ENCODE data around the gene ENG. TPM values are rescaled to one million over a fixed set of nuclear protein-coding genes. Genes with fewer than 3 reads are reported as not detected.

ENG gene
- total and polyA plus RNA-seq, 2 donors from 2014 or later = 135 to 158 TPM

DNA sequence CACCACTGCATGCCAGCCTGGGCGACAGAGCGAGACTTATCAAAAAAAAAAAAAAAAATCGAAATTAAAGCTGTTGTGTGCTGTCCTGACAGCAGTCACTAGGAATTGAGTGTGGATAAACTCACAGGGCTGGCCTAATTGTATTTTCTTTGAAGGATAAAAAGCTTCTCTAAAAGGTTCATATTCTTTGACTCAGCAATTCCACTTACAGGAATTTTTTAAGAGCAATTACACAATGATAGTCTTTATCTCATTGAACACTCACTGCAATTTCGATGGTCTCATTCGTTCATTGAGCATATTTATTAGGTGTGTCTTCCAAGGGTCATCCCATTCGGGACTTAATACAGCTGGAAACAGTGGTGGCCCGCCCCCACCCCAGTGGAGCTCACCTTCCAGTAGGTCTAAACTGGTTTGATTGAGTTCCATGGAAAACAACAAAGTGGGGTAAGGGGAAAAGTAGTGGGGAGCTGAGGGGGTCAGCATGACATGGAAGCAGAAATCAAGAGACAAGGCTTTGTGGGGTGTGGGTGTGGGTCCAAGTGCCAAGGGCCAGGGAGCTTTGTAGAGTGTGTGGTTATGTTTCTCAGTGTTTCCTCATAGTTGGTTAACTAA, 61.9 kb downstream of the ENG start:
- intact Hi-C loops (cut with DNase I) = no loop called here
- H3K36me3 ChIP-seq (ENCODE audit: control insufficient read depth in 2 of 3, insufficient read depth in 3 of 3, low read length in 3 of 3) = peaks cover 8 to 35% (median 31%) of the 10 kb centered on the region in 3 donors
- TF ChIP-seq, protein P1, sequence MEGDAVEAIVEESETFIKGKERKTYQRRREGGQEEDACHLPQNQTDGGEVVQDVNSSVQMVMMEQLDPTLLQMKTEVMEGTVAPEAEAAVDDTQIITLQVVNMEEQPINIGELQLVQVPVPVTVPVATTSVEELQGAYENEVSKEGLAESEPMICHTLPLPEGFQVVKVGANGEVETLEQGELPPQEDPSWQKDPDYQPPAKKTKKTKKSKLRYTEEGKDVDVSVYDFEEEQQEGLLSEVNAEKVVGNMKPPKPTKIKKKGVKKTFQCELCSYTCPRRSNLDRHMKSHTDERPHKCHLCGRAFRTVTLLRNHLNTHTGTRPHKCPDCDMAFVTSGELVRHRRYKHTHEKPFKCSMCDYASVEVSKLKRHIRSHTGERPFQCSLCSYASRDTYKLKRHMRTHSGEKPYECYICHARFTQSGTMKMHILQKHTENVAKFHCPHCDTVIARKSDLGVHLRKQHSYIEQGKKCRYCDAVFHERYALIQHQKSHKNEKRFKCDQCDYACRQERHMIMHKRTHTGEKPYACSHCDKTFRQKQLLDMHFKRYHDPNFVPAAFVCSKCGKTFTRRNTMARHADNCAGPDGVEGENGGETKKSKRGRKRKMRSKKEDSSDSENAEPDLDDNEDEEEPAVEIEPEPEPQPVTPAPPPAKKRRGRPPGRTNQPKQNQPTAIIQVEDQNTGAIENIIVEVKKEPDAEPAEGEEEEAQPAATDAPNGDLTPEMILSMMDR (IDR thresholded peaks at IDR 0.05; ENCODE audit: borderline replicate concordance, extremely low read depth, insufficient read depth) = no peak
- H3K9ac ChIP-seq (ENCODE audit: low read length in 3 of 3) = no peak overlapping the region
- H3K27me3 ChIP-seq (ENCODE audit: control insufficient read depth, insufficient read depth, low read length) = no peaks in the 10 kb centered on the region
- DNase-seq (no peak), FAIRE-seq (no peak)
- no peak overlapping the region for H3K4me3 ChIP-seq (ENCODE audit: low read length in 3 of 3)
- H3K27ac ChIP-seq (ENCODE audit: low read depth in 2 of 2, low read length in 2 of 2) = no peak overlapping the region
- H3K9me3 ChIP-seq (ENCODE audit: control insufficient read depth in 2 of 3, insufficient read depth in 1 of 3, low read length in 3 of 3) = no peaks in the 10 kb centered on the region
- H3K4me1 ChIP-seq (ENCODE audit: control insufficient read depth in 2 of 3, insufficient read depth in 2 of 3, low read depth in 1 of 3, low read length in 3 of 3) = peaks cover 0 to 13% (median under 1%) of the 10 kb centered on the region in 3 donors

DNA sequence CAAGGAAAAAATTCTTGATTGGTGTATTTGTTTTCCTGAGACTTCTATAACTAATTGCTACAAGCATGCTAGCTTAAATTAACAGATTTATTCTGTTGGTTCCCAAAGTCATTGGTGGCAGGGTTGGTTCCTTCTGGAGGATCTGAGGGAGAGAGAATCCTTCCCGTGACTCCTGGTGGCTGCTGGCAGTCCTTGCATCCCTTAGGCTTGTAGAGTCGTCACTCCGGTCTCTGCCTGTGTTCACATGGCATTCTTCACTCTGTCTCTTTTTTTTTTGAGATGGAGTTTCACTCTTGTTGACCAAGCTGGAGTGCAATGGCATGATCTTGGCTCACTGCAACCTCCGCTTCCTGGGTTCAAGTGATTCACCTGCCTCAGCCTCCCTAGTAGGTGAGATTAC, 63.4 kb downstream of the ENG start:
- H3K9ac ChIP-seq (ENCODE audit: low read length in 3 of 3) = no peak overlapping the region
- no peaks in the 10 kb centered on the region for H3K9me3 ChIP-seq (ENCODE audit: control insufficient read depth in 2 of 3, insufficient read depth in 1 of 3, low read length in 3 of 3)
- H3K27ac ChIP-seq (ENCODE audit: low read depth in 2 of 2, low read length in 2 of 2) = no peak overlapping the region
- no peak overlapping the region for H3K4me3 ChIP-seq (ENCODE audit: low read length in 3 of 3)
- no peak for DNase-seq
- no peaks in the 10 kb centered on the region for H3K27me3 ChIP-seq (ENCODE audit: control insufficient read depth, insufficient read depth, low read length)
- intact Hi-C loops (cut with DNase I) = no loop called here
- TF ChIP-seq, protein P1 (IDR thresholded peaks at IDR 0.05; ENCODE audit: borderline replicate concordance, extremely low read depth, insufficient read depth) = no peak
- H3K4me1 ChIP-seq (ENCODE audit: control insufficient read depth in 2 of 3, insufficient read depth in 2 of 3, low read depth in 1 of 3, low read length in 3 of 3) = peaks cover 0 to 9% (median 4%) of the 10 kb centered on the region in 3 donors
- FAIRE-seq = no peak
- peaks cover 8 to 40% (median 31%) of the 10 kb centered on the region in 3 donors for H3K36me3 ChIP-seq (ENCODE audit: control insufficient read depth in 2 of 3, insufficient read depth in 3 of 3, low read length in 3 of 3)

DNA sequence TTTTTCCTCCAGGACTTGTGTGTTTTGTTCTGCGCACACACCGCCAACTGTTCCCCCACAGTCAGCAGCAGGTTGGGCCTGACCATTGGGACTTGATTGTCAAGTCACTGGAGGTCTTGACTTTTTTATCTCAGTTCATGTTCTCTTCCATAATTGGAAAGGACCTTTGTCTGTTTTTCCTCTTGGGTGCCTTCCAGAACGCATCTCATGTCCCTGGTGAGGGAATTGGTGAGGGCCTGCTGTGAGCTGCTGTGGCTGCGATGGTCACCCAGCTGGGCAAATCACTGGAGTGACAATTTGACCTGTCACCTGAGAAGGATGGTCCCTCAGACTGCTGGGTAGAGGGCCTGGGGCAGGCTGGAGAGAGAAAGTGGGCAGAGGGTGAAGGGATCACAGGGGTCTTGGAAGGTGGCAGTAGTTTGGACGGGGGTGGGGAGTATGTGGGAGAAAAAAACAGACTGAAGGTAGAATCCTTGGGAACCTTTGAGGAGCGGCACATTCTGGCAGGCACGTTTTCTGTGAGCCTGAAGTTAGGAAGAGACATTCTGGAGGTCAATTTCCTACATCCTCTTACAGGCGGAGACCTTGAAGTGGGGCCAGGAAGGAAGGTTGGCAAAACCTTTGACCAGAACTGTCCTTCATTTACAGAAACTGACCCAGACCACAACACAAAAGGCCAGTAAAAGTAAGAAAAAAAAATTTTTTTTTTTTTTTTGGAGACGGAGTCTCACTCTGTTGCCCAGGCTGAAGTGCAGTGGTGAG, 64.2 kb downstream of the ENG start:
- FAIRE-seq (no peak), DNase-seq (no peak)
- H3K36me3 ChIP-seq (ENCODE audit: control insufficient read depth in 2 of 3, insufficient read depth in 3 of 3, low read length in 3 of 3) = peaks cover 8 to 40% (median 31%) of the 10 kb centered on the region in 3 donors
- no peaks in the 10 kb centered on the region for H3K27me3 ChIP-seq (ENCODE audit: control insufficient read depth, insufficient read depth, low read length)
- no peak overlapping the region for H3K4me3 ChIP-seq (ENCODE audit: low read length in 3 of 3)
- intact Hi-C loops (cut with DNase I) = no loop called here
- peak overlapping the region in 1 of 2 donors; percentile 37 for H3K27ac ChIP-seq (ENCODE audit: low read depth in 2 of 2, low read length in 2 of 2)
- H3K9ac ChIP-seq (ENCODE audit: low read length in 3 of 3) = no peak overlapping the region
- TF ChIP-seq, protein P1 (IDR thresholded peaks at IDR 0.05; ENCODE audit: borderline replicate concordance, extremely low read depth, insufficient read depth) = no peak
- H3K9me3 ChIP-seq (ENCODE audit: control insufficient read depth in 2 of 3, insufficient read depth in 1 of 3, low read length in 3 of 3) = no peaks in the 10 kb centered on the region
- peaks cover 0 to 9% (median 4%) of the 10 kb centered on the region in 3 donors for H3K4me1 ChIP-seq (ENCODE audit: control insufficient read depth in 2 of 3, insufficient read depth in 2 of 3, low read depth in 1 of 3, low read length in 3 of 3)
